Measurements from ENCODE around the gene S100A2. TPM values are rescaled to one million over a fixed set of nuclear protein-coding genes. Genes with fewer than 3 reads are reported as not detected.

Gene S100A2
- total and polyA plus RNA-seq, 2 of the 13 experiments (the other 11 are each of a cell fraction or from before 2014, with no cell fraction given) = 1.2 TPM

GRCh38 chr1:153532769-153533599 lies 32.7 kb downstream of the S100A2 start (continued):
- TF ChIP-seq MED1 (CRISPR knock-in tag; IDR thresholded peaks at IDR 0.05) = 0 out of 2 replicates have a peak, but pooled peaks have one; percentile 43
- TF ChIP-seq ZBTB20 (CRISPR knock-in tag; IDR thresholded peaks at IDR 0.05; ENCODE audit: borderline replicate concordance, low read depth) = no peak
- no peak for TF ChIP-seq ZNF543 (CRISPR knock-in tag; IDR thresholded peaks at IDR 0.05)
- TF ChIP-seq EHMT2 (IDR thresholded peaks at IDR 0.05; ENCODE audit: borderline replicate concordance, low read depth, low read length) = no peak
- TF ChIP-seq TRIM24 (CRISPR knock-in tag; IDR thresholded peaks at IDR 0.05) = no peak
- TF ChIP-seq MLLT10 (CRISPR knock-in tag; IDR thresholded peaks at IDR 0.05) = no peak
- no peak for TF ChIP-seq LRRFIP1 (CRISPR knock-in tag; conservative IDR thresholded peaks at IDR 0.05)
- no peak for TF ChIP-seq ATF2 (CRISPR knock-in tag; IDR thresholded peaks at IDR 0.05)
- TF ChIP-seq ZSCAN21 (CRISPR knock-in tag; IDR thresholded peaks at IDR 0.05; ENCODE audit: borderline replicate concordance) = no peak
- no peak; the same call in 1 of the 2 replicates for TF ChIP-seq DMAP1 (CRISPR knock-in tag; IDR thresholded peaks at IDR 0.05)
- TF ChIP-seq TBL1XR1 (IDR thresholded peaks at IDR 0.05; ENCODE audit: borderline replicate concordance, low read length, partially characterized antibody) = no peak
- TF ChIP-seq ATF6 (CRISPR knock-in tag; conservative IDR thresholded peaks at IDR 0.05) = no peak
- no peak for TF ChIP-seq NCOA1 (CRISPR knock-in tag; IDR thresholded peaks at IDR 0.05)
- TF ChIP-seq ZNF570 (CRISPR knock-in tag; IDR thresholded peaks at IDR 0.05; ENCODE audit: borderline replicate concordance) = no peak
- TF ChIP-seq ETS1 (CRISPR knock-in tag; IDR thresholded peaks at IDR 0.05) = no peak
- no peak for TF ChIP-seq ZNF138 (CRISPR knock-in tag; IDR thresholded peaks at IDR 0.05; ENCODE audit: low read depth)
- no peak for TF ChIP-seq MED13 (CRISPR knock-in tag; IDR thresholded peaks at IDR 0.05)
- no peak for TF ChIP-seq MIER3 (CRISPR knock-in tag; IDR thresholded peaks at IDR 0.05; ENCODE audit: borderline replicate concordance)
- no peak for TF ChIP-seq DNMT3B (CRISPR knock-in tag; conservative IDR thresholded peaks at IDR 0.05)
- peak; percentile 78 for TF ChIP-seq SAP130 (CRISPR knock-in tag; IDR thresholded peaks at IDR 0.05; ENCODE audit: low read depth)
- TF ChIP-seq ZNF597 (CRISPR knock-in tag; IDR thresholded peaks at IDR 0.05) = no peak
- no peak for TF ChIP-seq HES4 (CRISPR knock-in tag; IDR thresholded peaks at IDR 0.05; ENCODE audit: borderline replicate concordance)

Measured in HepG2 (cell line).